Measurements from ENCODE around the gene ATP1A1. TPM values are rescaled to one million over a fixed set of nuclear protein-coding genes. Genes with fewer than 3 reads are reported as not detected.

The ATP1A1 gene
- total RNA-seq, 1 donor from 2014 or later, result 219 TPM

- Mint-ChIP-seq H3K9me3 (no peaks in the 10 kb centered on the region), H3K27ac (peak overlapping the region; percentile 64), H3K27me3 (ENCODE audit: low read depth) (no peaks in the 10 kb centered on the region)
Measured at GRCh38 chr1:116415200-116415698, 42.2 kb downstream of the ATP1A1 start.

GRCh38 chr1:116415699-116416533 lies 42.9 kb downstream of the ATP1A1 start:
- Mint-ChIP-seq H3K4me3 (no peak overlapping the region), H3K27ac (peak overlapping the region; percentile 77)

More at GRCh38 chr1:116415200-116415698, 42.2 kb downstream of the ATP1A1 start:
- Mint-ChIP-seq H3K4me1 (peaks cover 22% of the 10 kb centered on the region), H3K36me3 (no peaks in the 10 kb centered on the region), H3K4me3 (no peak overlapping the region)
- TF ChIP-seq CTCF (IDR thresholded peaks at IDR 0.05; ENCODE audit: unreplicated experiment), result no peak
- DNase-seq (ENCODE audit: low spot score in 2 of 2, unreplicated experiment in 2 of 2), result no peak

GRCh38 chr1:116416854-116417513 lies 43.9 kb downstream of the ATP1A1 start:
- Mint-ChIP-seq H3K4me1 (peaks cover 22% of the 10 kb centered on the region), H3K36me3 (no peaks in the 10 kb centered on the region), H3K9me3 (no peaks in the 10 kb centered on the region), H3K27ac (no peak overlapping the region), H3K4me3 (peak overlapping the region; percentile 81), H3K27me3 (ENCODE audit: low read depth) (no peaks in the 10 kb centered on the region)
- DNase-seq (ENCODE audit: low spot score in 2 of 2, unreplicated experiment in 2 of 2), result no peak
- no peak for TF ChIP-seq CTCF (IDR thresholded peaks at IDR 0.05; ENCODE audit: unreplicated experiment)

More at GRCh38 chr1:116415699-116416533, 42.9 kb downstream of the ATP1A1 start:
- Mint-ChIP-seq H3K9me3 (no peaks in the 10 kb centered on the region), H3K27me3 (ENCODE audit: low read depth) (no peaks in the 10 kb centered on the region), H3K36me3 (no peaks in the 10 kb centered on the region), H3K4me1 (peaks cover 22% of the 10 kb centered on the region)
- no peak for DNase-seq (ENCODE audit: low spot score in 2 of 2, unreplicated experiment in 2 of 2)
- no peak for TF ChIP-seq CTCF (IDR thresholded peaks at IDR 0.05; ENCODE audit: unreplicated experiment)

- Mint-ChIP-seq H3K4me3 (peak overlapping the region; percentile 81), H3K9me3 (no peaks in the 10 kb centered on the region), H3K27ac (peak overlapping the region; percentile 75), H3K36me3 (no peaks in the 10 kb centered on the region), H3K27me3 (ENCODE audit: low read depth) (no peaks in the 10 kb centered on the region), H3K4me1 (peaks cover 22% of the 10 kb centered on the region)
- no peak for DNase-seq (ENCODE audit: low spot score in 2 of 2, unreplicated experiment in 2 of 2)
- TF ChIP-seq CTCF (IDR thresholded peaks at IDR 0.05; ENCODE audit: unreplicated experiment), result no peak
Measured at GRCh38 chr1:116417678-116418077, 44.6 kb downstream of the ATP1A1 start.

- no peak for TF ChIP-seq CTCF (IDR thresholded peaks at IDR 0.05; ENCODE audit: unreplicated experiment)
- Mint-ChIP-seq H3K27ac (peak overlapping the region; percentile 75), H3K4me3 (peak overlapping the region; percentile 81), H3K36me3 (no peaks in the 10 kb centered on the region), H3K4me1 (peaks cover 22% of the 10 kb centered on the region), H3K27me3 (ENCODE audit: low read depth) (no peaks in the 10 kb centered on the region), H3K9me3 (no peaks in the 10 kb centered on the region)
- DNase-seq (ENCODE audit: low spot score in 2 of 2, unreplicated experiment in 2 of 2), result peak; percentile 70 to 85
Measured at GRCh38 chr1:116418091-116418830, 45.2 kb downstream of the ATP1A1 start.

Measured in mesothelial cell of epicardium (in vitro differentiated cells).